H1 (cell line): ENCODE results near the gene IL1R1. TPM values are rescaled to one million over a fixed set of nuclear protein-coding genes. Genes with fewer than 3 reads are reported as not detected.

Experiments used
- BACH1 ChIP-seq: IDR thresholded peaks from 2 replicates; pipeline ENCODE4 v1.6.1; 2012; ENCODE audit warnings: low read length, improper control_type of control experiment
- CBX5 ChIP-seq: fragments of 300-800, 300-1000 bp; sonication (generic); IDR thresholded peaks from 2 replicates; pipeline ENCODE4 v1.7.1; 2016; ENCODE audit warnings: antibody characterized with exemption, low read length, low read depth
- CBX8 ChIP-seq: fragments of 300-800, 300-1000 bp; sonication (generic); IDR thresholded peaks from 2 replicates; pipeline ENCODE4 v1.7.1; 2016; ENCODE audit warnings: low read depth, low read length, borderline replicate concordance
- EGR1 ChIP-seq: IDR thresholded peaks from 2 replicates; pipeline ENCODE4 v1.6.1; 2011; ENCODE audit warnings: low read depth, low read length, borderline replicate concordance
- EP300 ChIP-seq, 2 experiments: IDR thresholded peaks; 1 replicate in 1 of 2; 2 replicates in 1 of 2; pipeline ENCODE4 v1.6.1; 2011 to 2012; ENCODE audit warnings: low read depth in 2 of 2, low read length in 2 of 2, mild to moderate bottlenecking in 2 of 2, borderline replicate concordance in 1 of 2, inconsistent platforms in 1 of 2, moderate library complexity in 1 of 2
- EZH2 ChIP-seq: fragments of 200-600 bp; sonication (generic); IDR thresholded peaks from 2 replicates; pipeline ENCODE4 v1.7.1; 2012; ENCODE audit warnings: low read depth, mild to moderate bottlenecking, moderate library complexity, low read length, inconsistent platforms; ENCODE audit not compliant: severe bottlenecking
- PHF8 ChIP-seq: fragments of 200-600 bp; sonication (generic); conservative IDR thresholded peaks from 2 replicates; pipeline ENCODE4 v1.7.1; 2012; ENCODE audit warnings: low read depth, mild to moderate bottlenecking, inconsistent platforms, low read length, moderate library complexity
- SAP30 ChIP-seq: fragments of 300-600 bp; sonication (generic); IDR thresholded peaks from 2 replicates; pipeline ENCODE4 v1.7.1; 2012; ENCODE audit warnings: low read length, moderate library complexity, mild to moderate bottlenecking, inconsistent platforms; ENCODE audit not compliant: insufficient read depth, insufficient replicate concordance
- TAF7 ChIP-seq: optimal IDR thresholded peaks from 2 replicates; pipeline ENCODE3; 2011; ENCODE audit warnings: low read depth, mild to moderate bottlenecking, inconsistent platforms, low read length, moderate library complexity, borderline replicate concordance
- polyA plus RNA-seq, 7 experiments: library from polyadenylated mRNA; depleted of rRNA in 3 of 7; stranded (reverse) in 5 of 7; unstranded in 2 of 7; fragments of >200 nt in 5 of 7; fragments of 200-250 nt in 2 of 7; gene quantifications; 1 replicate in 5 of 7; 2 replicates in 1 of 7; 4 replicates in 1 of 7; pipeline versions ENCODE4 v1.2.1 to v1.2.3, GENCODE V29; 2011 to 2013; ENCODE audit warnings: missing spikeins in 2 of 7, mixed read lengths in 2 of 7
- total RNA-seq: library from RNA; stranded (reverse); fragmentation: NEBNext Ultra II Directional; extraction: Animal tissue kit (Norgen Biotek cat#: 25700); gene quantifications from 2 replicates; pipeline ENCODE4 v1.2.1, GENCODE V29; 2021
- TF ChIP-seq, protein P1 (sequence below): IDR thresholded peaks from 2 replicates; pipeline ENCODE4 v1.6.1; 2011; ENCODE audit warnings: low read depth, mild to moderate bottlenecking, low read length; ENCODE audit not compliant: insufficient read depth

The IL1R1 gene
- total and polyA plus RNA-seq, 2 of the 8 experiments (the other 6 are each of a cell fraction or from before 2014, with no cell fraction given) = 0.34 to 0.47 TPM

DNA sequence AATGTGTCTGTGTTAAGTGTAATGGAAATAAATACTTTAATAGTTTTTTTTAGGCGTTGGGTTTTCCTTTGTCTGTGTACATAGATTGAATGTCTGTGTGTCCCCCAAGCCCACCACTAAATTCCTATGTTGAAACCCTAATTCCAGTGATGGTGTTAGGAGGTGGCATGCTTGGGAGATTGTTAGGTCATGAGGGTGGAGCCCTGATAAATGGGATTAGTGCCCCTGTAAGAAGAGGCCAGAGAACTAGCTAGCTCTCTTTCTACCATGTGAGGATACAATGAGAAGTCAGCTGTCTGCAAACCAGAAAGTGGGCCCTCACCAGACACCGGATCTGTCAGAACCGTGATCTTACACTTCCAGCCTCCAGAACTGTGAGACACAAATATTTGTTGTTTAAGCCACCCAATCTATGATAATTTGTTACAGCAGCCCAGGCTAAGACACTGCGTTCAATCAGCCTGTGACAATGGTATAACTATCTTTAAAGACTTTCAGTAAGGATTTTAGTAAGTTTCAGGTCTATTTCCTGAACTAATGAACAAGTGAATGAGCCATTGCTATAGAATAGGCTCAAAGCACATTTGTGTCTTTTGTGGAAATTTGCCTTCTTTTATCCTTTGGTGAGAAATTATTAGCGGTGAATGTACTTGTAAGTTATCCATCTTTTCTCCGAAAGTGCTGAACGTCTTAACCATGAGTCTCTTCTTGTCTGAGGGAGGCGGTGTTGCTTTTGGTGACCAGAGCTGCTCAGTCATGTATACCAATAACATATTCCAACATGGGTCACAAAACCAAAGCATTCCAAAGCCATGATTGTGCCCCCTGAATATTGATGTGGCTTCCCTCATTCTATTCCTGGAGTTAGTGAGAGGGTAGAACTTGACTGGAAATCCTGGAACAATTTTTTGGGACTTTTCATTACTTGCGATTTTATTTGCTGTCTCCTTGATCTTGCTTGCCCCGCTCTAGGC is 29.6 kb upstream of the IL1R1 start (continued):
- TF ChIP-seq SAP30 = no peak
- TF ChIP-seq EGR1 = no peak
- TF ChIP-seq PHF8 = no peak
- no peak for TF ChIP-seq CBX5
- TF ChIP-seq EZH2 = no peak
- TF ChIP-seq BACH1 = no peak
- no peak for TF ChIP-seq EP300 (IDR thresholded peaks at IDR 0.05; ENCODE audit: borderline replicate concordance in 1 of 2, low read depth in 2 of 2, low read length in 2 of 2)
- TF ChIP-seq, protein P1, sequence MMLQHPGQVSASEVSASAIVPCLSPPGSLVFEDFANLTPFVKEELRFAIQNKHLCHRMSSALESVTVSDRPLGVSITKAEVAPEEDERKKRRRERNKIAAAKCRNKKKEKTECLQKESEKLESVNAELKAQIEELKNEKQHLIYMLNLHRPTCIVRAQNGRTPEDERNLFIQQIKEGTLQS = no peak
- TF ChIP-seq CBX8 = no peak
- TF ChIP-seq TAF7 = no peak
